CD4-positive, alpha-beta T cell (primary cell): Measurements from ENCODE around the gene INPP5D. TPM values are rescaled to one million over a fixed set of nuclear protein-coding genes. Genes with fewer than 3 reads are reported as not detected.

Source experiments
- ATAC-seq: fragments of 200-7000 bp; cut with Tn5 transposase; one replicate; pipeline ENCODE4 v1.10.0; 2022; ENCODE audit warnings: mild to moderate bottlenecking; ENCODE audit not compliant: poor library complexity
- CTCF ChIA-PET: fragments of 350-600 bp; sonication (Branson Sonifier 250); formaldehyde crosslinking; loops from one replicate; lab custom pipeline; 2021; ENCODE audit warnings: antibody characterized with exemption, inconsistent platforms; lab: Charles Lee
- POLR2A ChIA-PET: fragments of 350-600 bp; sonication (Branson Sonifier 250); formaldehyde crosslinking; loops from one replicate; lab custom pipeline; 2021; ENCODE audit warnings: antibody characterized with exemption, inconsistent platforms; lab: Charles Lee
- DNase-seq, 14 experiments: peaks; one replicate each; pipeline ENCODE4 v3.0.0-alpha.2; 2013 to 2020; ENCODE audit warnings: mixed read lengths in 2 of 14
- H3K27ac ChIP-seq, 2 donors: one replicate each; pipeline versions ENCODE4 v1.5.1 to v1.7.0; 2013; ENCODE audit warnings: low read length in 2 of 2, low read depth in 1 of 2, mild to moderate bottlenecking in 1 of 2
- H3K27me3 ChIP-seq, 2 experiments: 1 replicate in 1 of 2; 2 replicates in 1 of 2; pipeline versions ENCODE4 v1.6.1 to v1.7.0; 2013; ENCODE audit warnings: low read length in 2 of 2, control low read depth in 1 of 2, mild to moderate bottlenecking in 1 of 2, moderate library complexity in 1 of 2; ENCODE audit not compliant: insufficient read depth in 2 of 2, control insufficient read depth in 1 of 2
- H3K36me3 ChIP-seq: one replicate; pipeline ENCODE4 v1.6.1; 2013; ENCODE audit warnings: low read length, control low read depth; ENCODE audit not compliant: insufficient read depth
- H3K4me1 ChIP-seq: one replicate; pipeline ENCODE4 v1.6.1; 2013; ENCODE audit warnings: low read length, control low read depth; ENCODE audit not compliant: insufficient read depth
- H3K4me3 ChIP-seq: one replicate; pipeline ENCODE4 v1.5.1; 2013; ENCODE audit warnings: mild to moderate bottlenecking, low read length, moderate library complexity
- H3K9me3 ChIP-seq, 2 experiments: 1 replicate in 1 of 2; 2 replicates in 1 of 2; pipeline versions ENCODE4 v1.6.1 to v1.7.0; 2013; ENCODE audit warnings: low read length in 2 of 2, mild to moderate bottlenecking in 2 of 2, control low read depth in 1 of 2, moderate library complexity in 1 of 2; ENCODE audit not compliant: control insufficient read depth in 1 of 2, insufficient read depth in 1 of 2
- H3K27ac Mint-ChIP-seq: one replicate; pipeline ENCODE4 v1.8.0; 2020; ENCODE audit warnings: mixed read lengths
- H3K27me3 Mint-ChIP-seq: one replicate; pipeline ENCODE4 v1.8.0; 2021; ENCODE audit warnings: mixed read lengths
- H3K36me3 Mint-ChIP-seq: one replicate; pipeline ENCODE4 v1.8.0; 2021; ENCODE audit warnings: low read depth, mixed read lengths
- H3K4me1 Mint-ChIP-seq: one replicate; pipeline ENCODE4 v1.8.0; 2021; ENCODE audit warnings: low read depth, mixed read lengths
- H3K4me3 Mint-ChIP-seq: one replicate; pipeline ENCODE4 v1.8.0; 2020; ENCODE audit warnings: mild to moderate bottlenecking, mixed read lengths
- H3K9me3 Mint-ChIP-seq: one replicate; pipeline ENCODE4 v1.8.0; 2020; ENCODE audit warnings: mixed read lengths
- intact Hi-C, 2 experiments: fragments of 100-400 bp; cut with DNase I in 1 of 2; cut with micrococcal nuclease in 1 of 2; formaldehyde crosslinking; loops; one replicate each; pipeline versions ENCODE4 v1.15.1 to v1.9.0; 2023 to 2025; cut with DNase I, micrococcal nuclease
- total RNA-seq, 174 experiments: library from RNA in 2 of 174; stranded (reverse) in 2 of 174; gene quantifications; one replicate each; pipeline ENCODE4 v1.2.3 and lab custom pipeline; 2021 to 2026
- TF ChIP-seq, protein P1 (sequence below): fragments of 200-600 bp; IDR thresholded peaks from one replicate; pipeline ENCODE4 v1.8.0; 2022; ENCODE audit warnings: antibody characterized with exemption, mild to moderate bottlenecking

Gene INPP5D
- total RNA-seq, 2 experiments from 2014 or later, result 141 to 154 TPM

DNA sequence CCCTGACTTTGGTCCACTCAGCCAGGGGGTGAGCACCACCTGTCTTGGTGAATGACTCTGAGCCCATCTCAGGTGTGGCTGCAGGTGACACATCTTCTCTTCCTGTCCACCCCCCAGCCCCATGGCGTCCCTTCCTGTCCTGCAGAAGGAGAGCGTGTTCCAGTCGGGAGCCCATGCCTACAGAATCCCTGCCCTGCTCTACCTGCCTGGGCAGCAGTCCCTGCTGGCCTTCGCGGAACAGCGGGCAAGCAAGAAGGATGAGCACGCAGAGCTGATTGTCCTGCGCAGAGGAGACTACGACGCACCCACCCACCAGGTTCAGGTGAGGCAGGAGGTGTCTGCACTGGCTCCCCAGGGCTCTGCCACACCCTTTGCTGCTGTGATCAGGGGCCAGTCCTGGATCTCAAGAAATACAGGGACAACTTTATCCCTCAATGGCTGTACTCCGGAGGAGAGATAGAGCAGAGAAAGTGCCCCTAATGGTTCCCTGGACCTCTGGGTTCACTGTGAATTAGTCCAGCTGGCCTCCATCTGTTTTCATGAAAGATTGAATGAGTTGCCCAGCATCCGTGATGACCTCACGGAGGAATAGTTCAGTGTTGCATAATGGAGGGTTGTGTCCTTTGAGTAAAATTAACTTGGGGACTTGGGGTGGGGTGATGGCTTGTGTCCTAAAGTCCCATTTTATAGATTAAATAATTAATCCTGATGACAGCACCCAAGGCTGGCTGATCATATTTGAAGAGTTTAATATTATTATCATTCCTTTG, 27.4 kb upstream of the INPP5D start, which contains the start of gene NEU2:
NEU2 (plus strand) TSS at position 122 of the 770 bp plus-strand sequence; CDS start at position 122, 0 bp downstream.
- H3K4me1 ChIP-seq, result no peaks in the 10 kb centered on the region
- H3K36me3 ChIP-seq, result no peaks in the 10 kb centered on the region
- Mint-ChIP-seq H3K27ac (no peak within 1 kb of the TSS), H3K4me3 (no peak within 1 kb of the TSS), H3K27me3 (no peaks in the 10 kb centered on the region), H3K4me1 (no peaks in the 10 kb centered on the region), H3K36me3 (no peaks in the 10 kb centered on the region), H3K9me3 (no peaks in the 10 kb centered on the region)
- peaks cover 0 to 3% of the 10 kb centered on the region in 2 experiments for H3K9me3 ChIP-seq
- TF ChIP-seq, protein P1, sequence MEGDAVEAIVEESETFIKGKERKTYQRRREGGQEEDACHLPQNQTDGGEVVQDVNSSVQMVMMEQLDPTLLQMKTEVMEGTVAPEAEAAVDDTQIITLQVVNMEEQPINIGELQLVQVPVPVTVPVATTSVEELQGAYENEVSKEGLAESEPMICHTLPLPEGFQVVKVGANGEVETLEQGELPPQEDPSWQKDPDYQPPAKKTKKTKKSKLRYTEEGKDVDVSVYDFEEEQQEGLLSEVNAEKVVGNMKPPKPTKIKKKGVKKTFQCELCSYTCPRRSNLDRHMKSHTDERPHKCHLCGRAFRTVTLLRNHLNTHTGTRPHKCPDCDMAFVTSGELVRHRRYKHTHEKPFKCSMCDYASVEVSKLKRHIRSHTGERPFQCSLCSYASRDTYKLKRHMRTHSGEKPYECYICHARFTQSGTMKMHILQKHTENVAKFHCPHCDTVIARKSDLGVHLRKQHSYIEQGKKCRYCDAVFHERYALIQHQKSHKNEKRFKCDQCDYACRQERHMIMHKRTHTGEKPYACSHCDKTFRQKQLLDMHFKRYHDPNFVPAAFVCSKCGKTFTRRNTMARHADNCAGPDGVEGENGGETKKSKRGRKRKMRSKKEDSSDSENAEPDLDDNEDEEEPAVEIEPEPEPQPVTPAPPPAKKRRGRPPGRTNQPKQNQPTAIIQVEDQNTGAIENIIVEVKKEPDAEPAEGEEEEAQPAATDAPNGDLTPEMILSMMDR, result no peak
- ChIA-PET CTCF (no interaction called here), POLR2A (no interaction called here)
- no peak for DNase-seq
- no peaks in the 10 kb centered on the region for H3K27me3 ChIP-seq
- no peak within 1 kb of the TSS for H3K4me3 ChIP-seq
- H3K27ac ChIP-seq, result no peak within 1 kb of the TSS
- intact Hi-C loops, result loop anchor here in 1 of 2 experiments (10.0 kb wide), 1 partner anchor 168 kb away; no protein-coding TSS in a partner anchor
- ATAC-seq, result no peak

DNA sequence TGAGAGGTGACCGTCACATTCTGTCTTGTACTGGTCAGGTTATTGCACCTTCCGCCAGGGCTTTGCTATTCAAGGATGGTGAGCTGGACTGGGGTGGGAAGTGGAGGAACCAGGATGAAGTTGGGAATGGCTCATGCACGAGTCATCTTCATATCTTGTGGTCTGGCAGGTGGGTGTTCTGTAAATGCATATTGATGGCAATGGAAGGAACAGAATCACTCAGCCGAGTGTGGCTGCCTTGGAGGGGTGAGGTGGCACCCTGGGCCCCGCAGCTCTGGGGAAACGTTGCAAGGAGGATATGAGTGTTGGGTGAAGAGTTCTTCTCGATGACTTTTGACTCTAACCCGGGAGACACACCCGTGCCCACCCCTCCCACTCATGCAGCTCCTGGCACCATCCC, 26.5 kb upstream of the INPP5D start:
- Histone ChIP-seq H3K4me3 (no peak overlapping the region), H3K4me1 (no peaks in the 10 kb centered on the region), H3K27me3 (no peaks in the 10 kb centered on the region), H3K27ac (no peak overlapping the region), H3K9me3 (peaks cover 0 to 3% of the 10 kb centered on the region in 2 experiments), H3K36me3 (no peaks in the 10 kb centered on the region)
- ChIA-PET CTCF (no interaction called here), POLR2A (no interaction called here)
- TF ChIP-seq, protein P1, result no peak
- Mint-ChIP-seq H3K4me1 (no peaks in the 10 kb centered on the region), H3K27me3 (no peaks in the 10 kb centered on the region), H3K27ac (no peak overlapping the region), H3K9me3 (no peaks in the 10 kb centered on the region), H3K4me3 (no peak overlapping the region), H3K36me3 (no peaks in the 10 kb centered on the region)
- intact Hi-C loops, result loop anchor here in 1 of 2 experiments (10.0 kb wide), 1 partner anchor 169 kb away; no protein-coding TSS in a partner anchor
- ATAC-seq (no peak), DNase-seq (no peak)

DNA sequence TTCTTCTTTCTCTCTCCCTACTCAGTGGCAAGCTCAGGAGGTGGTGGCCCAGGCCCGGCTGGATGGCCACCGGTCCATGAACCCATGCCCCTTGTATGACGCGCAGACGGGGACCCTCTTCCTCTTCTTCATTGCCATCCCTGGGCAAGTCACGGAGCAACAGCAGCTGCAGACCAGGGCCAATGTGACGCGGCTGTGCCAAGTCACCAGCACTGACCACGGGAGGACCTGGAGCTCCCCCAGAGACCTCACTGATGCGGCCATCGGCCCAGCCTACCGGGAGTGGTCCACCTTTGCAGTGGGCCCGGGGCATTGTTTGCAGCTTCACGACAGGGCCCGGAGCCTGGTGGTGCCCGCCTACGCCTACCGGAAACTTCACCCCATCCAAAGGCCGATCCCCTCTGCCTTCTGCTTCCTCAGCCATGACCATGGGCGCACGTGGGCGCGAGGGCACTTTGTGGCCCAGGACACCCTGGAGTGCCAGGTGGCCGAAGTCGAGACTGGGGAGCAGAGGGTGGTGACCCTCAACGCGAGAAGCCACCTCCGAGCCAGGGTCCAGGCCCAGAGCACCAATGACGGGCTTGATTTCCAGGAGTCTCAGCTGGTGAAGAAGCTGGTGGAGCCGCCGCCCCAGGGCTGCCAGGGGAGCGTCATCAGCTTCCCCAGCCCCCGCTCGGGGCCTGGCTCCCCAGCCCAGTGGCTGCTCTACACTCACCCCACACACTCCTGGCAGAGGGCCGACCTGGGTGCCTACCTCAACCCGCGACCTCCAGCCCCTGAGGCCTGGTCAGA, 25.9 kb upstream of the INPP5D start:
- H3K9me3 Mint-ChIP-seq, result no peaks in the 10 kb centered on the region
- no peak overlapping the region for H3K4me3 Mint-ChIP-seq
- no peaks in the 10 kb centered on the region for H3K27me3 ChIP-seq
- ChIA-PET POLR2A (no interaction called here), CTCF (no interaction called here)
- no peaks in the 10 kb centered on the region for H3K27me3 Mint-ChIP-seq
- H3K9me3 ChIP-seq, result peaks cover 0 to 3% of the 10 kb centered on the region in 2 experiments
- TF ChIP-seq, protein P1, result no peak
- no peaks in the 10 kb centered on the region for H3K36me3 ChIP-seq
- no peak overlapping the region for H3K4me3 ChIP-seq
- ATAC-seq, result no peak
- no peak overlapping the region for H3K27ac ChIP-seq
- H3K4me1 Mint-ChIP-seq, result no peaks in the 10 kb centered on the region
- intact Hi-C loops, result loop anchor here in 1 of 2 experiments (10.0 kb wide), 1 partner anchor 169 kb away; no protein-coding TSS in a partner anchor
- no peaks in the 10 kb centered on the region for H3K4me1 ChIP-seq
- no peak for DNase-seq
- H3K27ac Mint-ChIP-seq, result no peak overlapping the region
- no peaks in the 10 kb centered on the region for H3K36me3 Mint-ChIP-seq
